ENCODE measurements around the gene DCAF15. TPM values are rescaled to one million over a fixed set of nuclear protein-coding genes. Genes with fewer than 3 reads are reported as not detected.

The DCAF15 gene
- total and polyA plus RNA-seq, 4 donors: 8.8 to 41.4 (median 23.5) TPM

GRCh38 chr19:14005349-14006084, 53.2 kb downstream of the DCAF15 start:
- no peaks in the 10 kb centered on the region for H3K36me3 ChIP-seq (ENCODE audit: control insufficient read depth in 1 of 2, insufficient read depth in 2 of 2, low read length in 1 of 2)
- 3 to 8% methylated on average over 13 to 50 of the region's 50 CpGs for WGBS, 2 donors
- no peaks in the 10 kb centered on the region for H3K27me3 ChIP-seq (ENCODE audit: control insufficient read depth in 1 of 2, insufficient read depth in 2 of 2, low read length in 1 of 2)
- ATAC-seq (ENCODE audit: low FRiP score): peak; percentile 84
- DNase-seq: peak; percentile 94 to 98
- peak overlapping the region; percentile 64 to 98 for H3K4me3 ChIP-seq (ENCODE audit: low read length in 2 of 2)
- intact Hi-C loops (cut with DNase I): loop anchor here in 1 of 2 donors (2.0 to 10.0 kb wide), 2 partner anchors 51 to 131 kb away; partner anchors contain the start of genes ASF1B and DCAF15
- H3K9me3 ChIP-seq (ENCODE audit: control insufficient read depth, low read length): no peaks in the 10 kb centered on the region
- H3K27ac ChIP-seq (ENCODE audit: low read depth in 1 of 2, low read length in 2 of 2): peak overlapping the region in 1 of 2 donors; percentile 92
- no peaks in the 10 kb centered on the region for H3K4me1 ChIP-seq (ENCODE audit: control insufficient read depth in 1 of 2, insufficient read depth in 2 of 2, low read length in 2 of 2)

GRCh38 chr19:14006085-14006765, 53.9 kb downstream of the DCAF15 start, which contains the start of gene RFX1:
Gene RFX1, minus strand, starts transcription at chr19:14006320. Its CDS starts 12,477 bp downstream, at chr19:13993843.
- 0 to 1% methylated on average over 49 to 58 of the region's 58 CpGs for WGBS, 2 donors
- H3K4me1 ChIP-seq (ENCODE audit: control insufficient read depth in 1 of 2, insufficient read depth in 2 of 2, low read length in 2 of 2): no peaks in the 10 kb centered on the region
- intact Hi-C loops (cut with DNase I): loop anchor here in 1 of 2 donors (2.0 to 10.0 kb wide), 2 partner anchors 51 to 131 kb away; partner anchors contain the start of genes ASF1B and DCAF15

GRCh38 chr19:14006766-14007562, 54.7 kb downstream of the DCAF15 start:
- no peaks in the 10 kb centered on the region for H3K36me3 ChIP-seq (ENCODE audit: control insufficient read depth in 1 of 2, insufficient read depth in 2 of 2, low read length in 1 of 2)
- ATAC-seq (ENCODE audit: low FRiP score) (peak; percentile 84), DNase-seq (peak; percentile 92 to 96)
- no peaks in the 10 kb centered on the region for H3K27me3 ChIP-seq (ENCODE audit: control insufficient read depth in 1 of 2, insufficient read depth in 2 of 2, low read length in 1 of 2)
- no peaks in the 10 kb centered on the region for H3K4me1 ChIP-seq (ENCODE audit: control insufficient read depth in 1 of 2, insufficient read depth in 2 of 2, low read length in 2 of 2)
- H3K9me3 ChIP-seq (ENCODE audit: control insufficient read depth, low read length): no peaks in the 10 kb centered on the region
- intact Hi-C loops (cut with DNase I): loop anchor here in 1 of 2 donors (2.0 to 10.0 kb wide), 2 partner anchors 52 to 130 kb away; partner anchors contain the start of genes ASF1B and DCAF15
- peak overlapping the region; percentile 87 to 92 for H3K27ac ChIP-seq (ENCODE audit: low read depth in 1 of 2, low read length in 2 of 2)
- 4 to 5% methylated on average over 55 to 56 of the region's 56 CpGs for WGBS, 2 donors
- peak overlapping the region; percentile 58 to 74 for H3K4me3 ChIP-seq (ENCODE audit: low read length in 2 of 2)

More at GRCh38 chr19:14006085-14006765, 53.9 kb downstream of the DCAF15 start, which contains the start of gene RFX1:
- Histone ChIP-seq H3K9me3 (ENCODE audit: control insufficient read depth, low read length) (no peaks in the 10 kb centered on the region), H3K36me3 (ENCODE audit: control insufficient read depth in 1 of 2, insufficient read depth in 2 of 2, low read length in 1 of 2) (no peaks in the 10 kb centered on the region), H3K4me3 (ENCODE audit: low read length in 2 of 2) (peak within 1 kb of the TSS; percentile 64 to 98), H3K27me3 (ENCODE audit: control insufficient read depth in 1 of 2, insufficient read depth in 2 of 2, low read length in 1 of 2) (no peaks in the 10 kb centered on the region), H3K27ac (ENCODE audit: low read depth in 1 of 2, low read length in 2 of 2) (peak within 1 kb of the TSS; percentile 87 to 92)
- peak; percentile 100 for DNase-seq
- ATAC-seq (ENCODE audit: low FRiP score): peak; percentile 95

Other genes starting within 250 kb of the DCAF15 start
- 10 to 100 TPM; 25.5 to 44.6 TPM for gene MRI1, start 188.0 kb upstream of the DCAF15 start, total RNA-seq
- 10 to 100 TPM in 1 of 2 donors, 1 to 10 TPM in 1; 5.8 to 66.5 TPM for gene MRI1, start 188.0 kb upstream of the DCAF15 start, polyA plus RNA-seq
- 10 to 100 TPM; 57.8 to 58.1 TPM for gene C19orf53, start 178.1 kb upstream of the DCAF15 start, total RNA-seq
- gene C19orf53, start 178.1 kb upstream of the DCAF15 start, polyA plus RNA-seq: 100 to 1,000 TPM; 107 to 172 TPM
- 10 to 100 TPM; 11.2 to 12.1 TPM for gene ZSWIM4, start 157.1 kb upstream of the DCAF15 start, total RNA-seq
- 1 to 10 TPM; 2.5 to 3.1 TPM for gene ZSWIM4, start 157.1 kb upstream of the DCAF15 start, polyA plus RNA-seq
- 1 to 10 TPM in 1 of 2 donors, not detected in 1; 1.0 TPM for gene NANOS3, start 75.4 kb upstream of the DCAF15 start, total RNA-seq
- 1 to 10 TPM in 1 of 2 donors, not detected in 1; 2.5 TPM for gene NANOS3, start 75.4 kb upstream of the DCAF15 start, polyA plus RNA-seq
- gene BRME1, start 46.4 kb upstream of the DCAF15 start, total RNA-seq: 1 to 10 TPM; 2.0 to 2.3 TPM
- gene BRME1, start 46.4 kb upstream of the DCAF15 start, polyA plus RNA-seq: 1 to 10 TPM; 1.8 to 3.1 TPM
- 10 to 100 TPM; 26.9 to 37.2 TPM for gene CC2D1A, start 46.3 kb upstream of the DCAF15 start, total RNA-seq
- 10 to 100 TPM; 22.3 to 67.6 TPM for gene CC2D1A, start 46.3 kb upstream of the DCAF15 start, polyA plus RNA-seq
- gene PODNL1, start 14.1 kb upstream of the DCAF15 start, total RNA-seq: 1 to 10 TPM; 4.3 to 9.8 TPM
- gene PODNL1, start 14.1 kb upstream of the DCAF15 start, polyA plus RNA-seq: 10 to 100 TPM in 1 of 2 donors, 1 to 10 TPM in 1; 2.5 to 18.9 TPM
- 10 to 100 TPM; 11.6 to 17.7 TPM for gene RFX1, start 53.8 kb downstream of the DCAF15 start, total RNA-seq
- 1 to 10 TPM; 1.9 to 4.6 TPM for gene RFX1, start 53.8 kb downstream of the DCAF15 start, polyA plus RNA-seq
- not detected for gene RLN3, start 75.6 kb downstream of the DCAF15 start, total RNA-seq
- gene RLN3, start 75.6 kb downstream of the DCAF15 start, polyA plus RNA-seq: not detected
- 1 to 10 TPM; 2.8 to 5.5 TPM for gene IL27RA, start 79.3 kb downstream of the DCAF15 start, total RNA-seq
- gene IL27RA, start 79.3 kb downstream of the DCAF15 start, polyA plus RNA-seq: 1 to 10 TPM in 1 of 2 donors, under 1 TPM in 1; 0.36 to 1.3 TPM
- gene PALM3, start 109.6 kb downstream of the DCAF15 start, total RNA-seq: under 1 TPM in 1 of 2 donors, not detected in 1; 0.63 TPM
- gene PALM3, start 109.6 kb downstream of the DCAF15 start, polyA plus RNA-seq: 1 to 10 TPM in 1 of 2 donors, under 1 TPM in 1; 0.18 to 3.5 TPM
- 1 to 10 TPM; 1.2 to 2.2 TPM for gene MISP3, start 120.3 kb downstream of the DCAF15 start, total RNA-seq
- 1 to 10 TPM; 4.7 to 6.6 TPM for gene MISP3, start 120.3 kb downstream of the DCAF15 start, polyA plus RNA-seq
- not detected for gene C19orf67, start 133.3 kb downstream of the DCAF15 start, total RNA-seq
- not detected for gene C19orf67, start 133.3 kb downstream of the DCAF15 start, polyA plus RNA-seq
- 10 to 100 TPM; 28.1 to 32.9 TPM for gene SAMD1, start 138.2 kb downstream of the DCAF15 start, total RNA-seq
- 10 to 100 TPM; 27.4 to 28.4 TPM for gene SAMD1, start 138.2 kb downstream of the DCAF15 start, polyA plus RNA-seq
- gene PRKACA, start 165.3 kb downstream of the DCAF15 start, total RNA-seq: 100 to 1,000 TPM; 123 to 125 TPM
- gene PRKACA, start 165.3 kb downstream of the DCAF15 start, polyA plus RNA-seq: 10 to 100 TPM; 53.7 to 56.3 TPM
- gene ASF1B, start 184.1 kb downstream of the DCAF15 start, total RNA-seq: 1 to 10 TPM; 1.4 to 2.0 TPM
- gene ASF1B, start 184.1 kb downstream of the DCAF15 start, polyA plus RNA-seq: 1 to 10 TPM in 1 of 2 donors, under 1 TPM in 1; 0.49 to 1.3 TPM

Measured in aorta (tissue), 5 donors.